ENCODE data around the gene WDR20. TPM values are rescaled to one million over a fixed set of nuclear protein-coding genes. Genes with fewer than 3 reads are reported as not detected.

WDR20 gene
- total and polyA plus RNA-seq, 2 of the 4 experiments (the other 2 are of a cell fraction), result 20.3 to 27.4 TPM

GRCh38 chr14:102140027-102140749, 491 bp downstream of the WDR20 start (continued):
- no peak for TF ChIP-seq CEBPB (IDR thresholded peaks at IDR 0.05; ENCODE audit: low read depth, low read length)
- no peak for TF ChIP-seq BHLHE40 (IDR thresholded peaks at IDR 0.05; ENCODE audit: low read depth, low read length)
- no peak for TF ChIP-seq POLR2A (IDR thresholded peaks at IDR 0.05; ENCODE audit: low read depth, low read length)

GRCh38 chr14:102140750-102141145, 1.1 kb downstream of the WDR20 start:
- Histone ChIP-seq H3K4me1 (ENCODE audit: control insufficient read depth, insufficient read depth, low read length) (no peaks in the 10 kb centered on the region; the same call in 1 of the 2 replicates), H3K27ac (ENCODE audit: insufficient read depth, low read length) (peak overlapping the region; percentile 82), H2BK20ac (ENCODE audit: low read depth, low read length) (no peak overlapping the region), H3K4me2 (ENCODE audit: low read depth, low read length) (peak overlapping the region; percentile 99), H2BK15ac (ENCODE audit: low read depth, low read length) (no peak overlapping the region), H3K4ac (ENCODE audit: low read depth, low read length) (0 out of 2 replicates have a peak overlapping the region, but pooled peaks have one; percentile 0), H2BK5ac (ENCODE audit: low read depth, low read length, poor library complexity, severe bottlenecking) (no peak overlapping the region), H3K9me1 (ENCODE audit: insufficient read depth, low read length) (peaks cover 5% of the 10 kb centered on the region; the same call in 1 of the 2 replicates), H3K9ac (ENCODE audit: low read depth, low read length) (peak overlapping the region; percentile 89), H3K36me3 (ENCODE audit: control insufficient read depth, insufficient read depth, low read length) (peaks cover 2% of the 10 kb centered on the region), H3K23ac (ENCODE audit: low read depth, low read length) (peak overlapping the region; percentile 32), H2AK5ac (ENCODE audit: low read depth, low read length) (0 out of 2 replicates have a peak overlapping the region, but pooled peaks have one; percentile 28), H4K8ac (ENCODE audit: low read depth in 2 of 2, low read length in 2 of 2) (peak overlapping the region in 1 of 2 experiments; percentile 9; a peak in 1 of 4 replicates), H3K18ac (ENCODE audit: low read depth, low read length) (no peak overlapping the region), H3K79me1 (ENCODE audit: low read depth in 1 of 2, low read length in 2 of 2) (peaks cover 6 to 47% of the 10 kb centered on the region in 2 experiments), H4K91ac (ENCODE audit: insufficient read depth, low read depth, low read length) (no peak overlapping the region), H4K20me1 (ENCODE audit: insufficient read depth, low read length) (peaks cover 26% of the 10 kb centered on the region), H3K9me3 (ENCODE audit: control insufficient read depth, insufficient read depth, low read length) (no peaks in the 10 kb centered on the region), H2BK120ac (ENCODE audit: low read depth, low read length) (no peak overlapping the region), H2AFZ (replicated peaks; ENCODE audit: low read length, poor library complexity) (peak overlapping the region; percentile 99), H4K5ac (ENCODE audit: low read depth, low read length) (no peak overlapping the region), H3K27me3 (ENCODE audit: control insufficient read depth, insufficient read depth, low read length) (no peaks in the 10 kb centered on the region), H3K4me3 (ENCODE audit: insufficient read depth, low read depth, low read length) (peak overlapping the region; percentile 67), H3K14ac (replicated peaks; ENCODE audit: low read depth, low read length) (peak overlapping the region; percentile 51), H3K56ac (ENCODE audit: extremely low read depth, insufficient read depth, low read length) (peak overlapping the region; percentile 79; the same call in 1 of the 2 replicates), H2AK9ac (replicated peaks; ENCODE audit: low read depth, low read length, poor library complexity) (peak overlapping the region; percentile 98)
- in situ Hi-C loops (cut with MboI; ENCODE audit: low sequenced_read_pairs) (loop anchor here (10.0 kb wide), 1 partner anchor 174 kb away; the partner anchor contains the start of gene ZNF839), intact Hi-C loops (cut with micrococcal nuclease) (loop anchor here (2.0 kb wide), 1 partner anchor 54 kb away; the partner anchor contains the start of gene HSP90AA1), dilution Hi-C loops (cut with HindIII; ENCODE audit: low sequenced_read_pairs, unreplicated experiment) (no loop called here)
- ChIA-PET POLR2A (ENCODE audit: unreplicated experiment) (no interaction called here), CTCF (no interaction called here)
- TF ChIP-seq RAD21 (IDR thresholded peaks at IDR 0.05; ENCODE audit: low read length), result no peak
- no peak for TF ChIP-seq MXI1 (IDR thresholded peaks at IDR 0.05; ENCODE audit: borderline replicate concordance, low read depth, low read length)
- TF ChIP-seq SMC3 (IDR thresholded peaks at IDR 0.05; ENCODE audit: low read depth, low read length), result no peak
- TF ChIP-seq MAZ (IDR thresholded peaks at IDR 0.05; ENCODE audit: borderline replicate concordance, low read depth, low read length), result no peak
- TF ChIP-seq FOS (IDR thresholded peaks at IDR 0.05; ENCODE audit: low read depth, low read length), result no peak
- TF ChIP-seq RCOR1 (IDR thresholded peaks at IDR 0.05; ENCODE audit: insufficient replicate concordance, low read length), result no peak
- no peak for TF ChIP-seq ELK1 (IDR thresholded peaks at IDR 0.05; ENCODE audit: borderline replicate concordance, low read depth, low read length)
- no peak for TF ChIP-seq NFE2L2 (IDR thresholded peaks at IDR 0.05; ENCODE audit: low read depth, low read length)
- TF ChIP-seq POLR2A (IDR thresholded peaks at IDR 0.05; ENCODE audit: low read depth, low read length), result no peak
- no peak for TF ChIP-seq CTCF (conservative IDR thresholded peaks at IDR 0.05; ENCODE audit: low read depth, low read length)
- DNase-seq (no peak), ATAC-seq (ENCODE audit: low read depth) (no peak; the same call in 1 of the 2 replicates)
- WGBS, 2 experiments (ENCODE audit: extremely low coverage in 2 of 2, insufficient read length in 1 of 2), result 14% methylated on average over 1 of the region's 9 CpGs; no CpG with 5 or more reads in 1 of the 2 experiments
- BruUV-seq (replicated peaks), result no TSS peak
